ENCODE results near the gene MOCS1.

DNA sequence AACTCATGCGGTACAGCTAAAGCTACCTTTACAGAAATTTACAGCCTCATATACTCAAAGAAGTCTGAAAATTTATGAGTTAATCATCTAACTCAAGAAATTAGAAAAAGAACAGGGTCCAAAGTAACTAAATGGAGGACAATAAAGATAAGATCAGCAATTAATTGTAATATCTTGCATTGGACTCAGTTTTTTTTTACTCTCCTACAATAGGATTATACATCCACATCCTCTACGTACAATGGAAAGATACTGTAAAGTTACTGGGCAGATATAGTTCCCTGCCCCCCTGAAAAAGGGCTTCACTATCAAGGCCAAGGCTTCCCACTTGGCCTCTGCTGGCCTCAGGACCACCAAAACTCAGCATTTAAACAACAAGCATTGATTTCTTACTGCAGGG, 31.5 kb upstream of the MOCS1 start:
- TF ChIP-seq, protein P1, sequence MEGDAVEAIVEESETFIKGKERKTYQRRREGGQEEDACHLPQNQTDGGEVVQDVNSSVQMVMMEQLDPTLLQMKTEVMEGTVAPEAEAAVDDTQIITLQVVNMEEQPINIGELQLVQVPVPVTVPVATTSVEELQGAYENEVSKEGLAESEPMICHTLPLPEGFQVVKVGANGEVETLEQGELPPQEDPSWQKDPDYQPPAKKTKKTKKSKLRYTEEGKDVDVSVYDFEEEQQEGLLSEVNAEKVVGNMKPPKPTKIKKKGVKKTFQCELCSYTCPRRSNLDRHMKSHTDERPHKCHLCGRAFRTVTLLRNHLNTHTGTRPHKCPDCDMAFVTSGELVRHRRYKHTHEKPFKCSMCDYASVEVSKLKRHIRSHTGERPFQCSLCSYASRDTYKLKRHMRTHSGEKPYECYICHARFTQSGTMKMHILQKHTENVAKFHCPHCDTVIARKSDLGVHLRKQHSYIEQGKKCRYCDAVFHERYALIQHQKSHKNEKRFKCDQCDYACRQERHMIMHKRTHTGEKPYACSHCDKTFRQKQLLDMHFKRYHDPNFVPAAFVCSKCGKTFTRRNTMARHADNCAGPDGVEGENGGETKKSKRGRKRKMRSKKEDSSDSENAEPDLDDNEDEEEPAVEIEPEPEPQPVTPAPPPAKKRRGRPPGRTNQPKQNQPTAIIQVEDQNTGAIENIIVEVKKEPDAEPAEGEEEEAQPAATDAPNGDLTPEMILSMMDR (IDR thresholded peaks at IDR 0.05): no peak
- TF ChIP-seq EP300 (IDR thresholded peaks at IDR 0.05) (no peak), POLR2A (IDR thresholded peaks at IDR 0.05) (no peak)

Data from gastroesophageal sphincter (tissue), 3 donors.